Osteocyte (in vitro differentiated cells): ENCODE data around the gene SFN. TPM values are rescaled to one million over a fixed set of nuclear protein-coding genes. Genes with fewer than 3 reads are reported as not detected.

Experiments
- DNase-seq: peaks from one replicate; pipeline ENCODE4 v3.0.0; 2021; ENCODE audit warnings: mixed read lengths; ENCODE audit not compliant: unreplicated experiment; ENCODE audit errors: extremely low spot score
- H3K27ac Mint-ChIP-seq: one replicate; pipeline ENCODE4 v1.8.0; 2021; ENCODE audit warnings: mild to moderate bottlenecking, mixed read lengths; ENCODE audit not compliant: unreplicated experiment
- H3K27me3 Mint-ChIP-seq: one replicate; pipeline ENCODE4 v1.8.0; 2021; ENCODE audit warnings: mixed read lengths; ENCODE audit not compliant: unreplicated experiment
- H3K36me3 Mint-ChIP-seq: one replicate; pipeline ENCODE4 v1.8.0; 2021; ENCODE audit warnings: mixed read lengths; ENCODE audit not compliant: unreplicated experiment
- H3K4me1 Mint-ChIP-seq: one replicate; pipeline ENCODE4 v1.8.0; 2021; ENCODE audit warnings: mixed read lengths; ENCODE audit not compliant: unreplicated experiment
- H3K4me3 Mint-ChIP-seq: one replicate; pipeline ENCODE4 v1.8.0; 2021; ENCODE audit warnings: mild to moderate bottlenecking, moderate library complexity, mixed read lengths; ENCODE audit not compliant: unreplicated experiment
- H3K9me3 Mint-ChIP-seq: one replicate; pipeline ENCODE4 v1.8.0; 2021; ENCODE audit warnings: mixed read lengths; ENCODE audit not compliant: unreplicated experiment
- CTCF ChIP-seq: fragments of 200-600 bp; sonication (generic); IDR thresholded peaks from 2 replicates; pipeline ENCODE4 v1.5.0; 2021; ENCODE audit warnings: antibody characterized with exemption, mild to moderate bottlenecking, moderate library complexity
- long read RNA-seq: library from polyadenylated mRNA; unstranded; transcript quantifications from one replicate; pipeline ENCODE4 v2.0.0, GENCODE V29; 2021
- total RNA-seq: library from RNA; stranded (reverse); gene quantifications from 2 replicates; pipeline ENCODE4 v1.2.1, GENCODE V29; 2021

The SFN gene
- not detected in 2 replicates for total RNA-seq
- long read RNA-seq: 0 reads

DNA sequence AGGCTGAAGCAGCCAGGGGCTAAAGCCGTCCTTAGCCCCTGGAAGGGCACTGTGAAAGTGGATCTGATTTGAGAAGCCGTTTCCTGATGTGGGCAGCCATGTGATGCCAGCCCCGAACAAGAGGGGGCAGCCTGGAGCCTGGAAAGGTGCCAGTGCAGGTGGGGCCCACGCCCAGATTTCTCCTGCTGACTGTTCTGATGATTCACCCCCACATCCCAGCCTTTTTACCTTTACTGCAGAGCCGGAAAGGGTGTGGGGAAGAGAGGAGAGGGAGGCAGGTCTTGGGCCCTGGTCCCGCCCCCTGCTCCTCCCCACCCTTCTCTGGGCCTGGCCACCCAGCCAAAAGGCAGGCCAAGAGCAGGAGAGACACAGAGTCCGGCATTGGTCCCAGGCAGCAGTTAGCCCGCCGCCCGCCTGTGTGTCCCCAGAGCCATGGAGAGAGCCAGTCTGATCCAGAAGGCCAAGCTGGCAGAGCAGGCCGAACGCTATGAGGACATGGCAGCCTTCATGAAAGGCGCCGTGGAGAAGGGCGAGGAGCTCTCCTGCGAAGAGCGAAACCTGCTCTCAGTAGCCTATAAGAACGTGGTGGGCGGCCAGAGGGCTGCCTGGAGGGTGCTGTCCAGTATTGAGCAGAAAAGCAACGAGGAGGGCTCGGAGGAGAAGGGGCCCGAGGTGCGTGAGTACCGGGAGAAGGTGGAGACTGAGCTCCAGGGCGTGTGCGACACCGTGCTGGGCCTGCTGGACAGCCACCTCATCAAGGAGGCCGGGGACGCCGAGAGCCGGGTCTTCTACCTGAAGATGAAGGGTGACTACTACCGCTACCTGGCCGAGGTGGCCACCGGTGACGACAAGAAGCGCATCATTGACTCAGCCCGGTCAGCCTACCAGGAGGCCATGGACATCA lies at the start of gene SFN:
TSS of gene SFN (plus strand) at position 369 of the 904 bp plus-strand sequence. CDS start at position 433, 64 bp downstream.
- Mint-ChIP-seq H3K27ac (no peak within 1 kb of the TSS), H3K9me3 (no peaks in the 10 kb centered on the region), H3K27me3 (no peaks in the 10 kb centered on the region), H3K36me3 (no peaks in the 10 kb centered on the region), H3K4me3 (peak within 1 kb of the TSS; percentile 22), H3K4me1 (peaks cover 22% of the 10 kb centered on the region)
- peak; percentile 18 for TF ChIP-seq CTCF
- no peak for DNase-seq

- no peaks in the 10 kb centered on the region for H3K9me3 Mint-ChIP-seq
- no peak overlapping the region for H3K4me3 Mint-ChIP-seq
- no peak for TF ChIP-seq CTCF
- H3K4me1 Mint-ChIP-seq: peaks cover 2% of the 10 kb centered on the region
- H3K27ac Mint-ChIP-seq: no peak overlapping the region
- H3K27me3 Mint-ChIP-seq: no peaks in the 10 kb centered on the region
- no peaks in the 10 kb centered on the region for H3K36me3 Mint-ChIP-seq
- DNase-seq: no peak
Measured at GRCh38 chr1:26814377-26814776, 48.6 kb upstream of the SFN start.

DNA sequence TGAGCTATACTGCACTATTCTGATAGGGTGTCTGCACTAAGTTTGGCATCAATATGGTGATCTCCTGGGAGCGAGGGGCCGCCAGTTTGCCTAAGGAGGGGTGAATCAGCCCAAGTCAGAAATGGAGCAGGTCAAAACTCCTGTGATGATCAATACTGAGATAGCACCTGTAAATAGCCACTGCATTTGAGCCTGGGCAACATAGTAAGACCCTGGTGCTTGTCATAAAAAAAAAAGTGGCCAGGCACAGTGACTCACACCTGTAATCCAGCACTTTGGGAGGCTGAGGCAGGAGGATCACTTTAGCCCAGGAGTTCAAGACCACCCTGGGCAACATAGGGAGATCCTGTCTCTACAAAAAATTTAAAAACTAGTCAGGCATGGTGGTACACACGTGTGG lies 48.1 kb upstream of the SFN start:
- no peak for TF ChIP-seq CTCF
- DNase-seq: no peak
- H3K4me3 Mint-ChIP-seq: no peak overlapping the region
- no peak overlapping the region for H3K27ac Mint-ChIP-seq
- H3K27me3 Mint-ChIP-seq: no peaks in the 10 kb centered on the region
- H3K9me3 Mint-ChIP-seq: no peaks in the 10 kb centered on the region
- peaks cover 2% of the 10 kb centered on the region for H3K4me1 Mint-ChIP-seq
- no peaks in the 10 kb centered on the region for H3K36me3 Mint-ChIP-seq

- no peak for TF ChIP-seq CTCF
- Mint-ChIP-seq H3K27me3 (no peaks in the 10 kb centered on the region), H3K36me3 (no peaks in the 10 kb centered on the region), H3K9me3 (no peaks in the 10 kb centered on the region), H3K4me1 (peaks cover under 1% of the 10 kb centered on the region), H3K4me3 (no peak overlapping the region), H3K27ac (no peak overlapping the region)
- DNase-seq: no peak
Measured at GRCh38 chr1:26820784-26821269, 42.1 kb upstream of the SFN start.

DNA sequence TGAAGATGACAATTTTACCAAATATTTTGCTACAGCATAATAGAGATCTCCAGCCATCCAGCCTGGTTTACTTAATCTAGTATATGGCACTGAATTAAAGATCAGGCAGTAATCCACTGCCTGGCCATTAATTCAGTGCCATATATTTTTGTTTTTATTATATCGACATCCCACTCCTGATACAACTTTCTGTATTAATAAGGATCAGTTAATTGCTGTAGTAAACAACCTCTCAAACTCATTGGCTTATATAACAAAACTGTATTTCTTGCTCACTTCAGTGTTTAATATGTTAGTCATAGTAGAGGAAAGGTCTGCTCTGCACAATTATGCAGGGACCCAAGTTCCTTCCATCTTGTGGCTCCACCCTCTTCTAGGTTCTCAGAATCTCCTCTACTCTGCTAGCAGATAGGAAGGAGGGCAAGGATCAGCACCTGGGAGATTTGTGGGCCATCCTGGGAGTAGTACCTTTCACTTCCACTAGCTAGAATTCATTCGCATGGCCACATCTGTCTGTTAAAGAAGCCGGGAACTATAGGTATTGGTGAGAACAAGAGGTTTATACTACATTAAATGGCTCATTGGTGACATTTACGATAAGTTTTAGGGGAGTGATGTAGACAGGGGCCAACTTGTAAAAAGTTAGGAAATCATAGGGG lies 40.1 kb upstream of the SFN start:
- Mint-ChIP-seq H3K36me3 (no peaks in the 10 kb centered on the region), H3K4me3 (no peak overlapping the region), H3K27ac (no peak overlapping the region), H3K9me3 (no peaks in the 10 kb centered on the region), H3K27me3 (no peaks in the 10 kb centered on the region), H3K4me1 (peaks cover 10% of the 10 kb centered on the region)
- DNase-seq: no peak
- no peak for TF ChIP-seq CTCF
